MCF 10A (cell line): Measurements from ENCODE around the gene SYNJ1. TPM values are rescaled to one million over a fixed set of nuclear protein-coding genes. Genes with fewer than 3 reads are reported as not detected.
"Not testable (repeated sequence)": the region's sequence is repeated elsewhere in the genome, so short reads cannot be mapped to it uniquely, and the experiment has no call there.

Experiments used
- BruUV-seq: library from RNA; stranded (reverse); fragments of 400-500 nt; replicated peaks from 2 replicates; lab custom pipeline; 2021; lab: Mats Ljungman, UMichigan
- CTCF ChIA-PET: fragments of 300-600 bp; sonication (Branson Sonifier 250); formaldehyde crosslinking; extraction: SDS; loops from one replicate; lab custom pipeline; 2021; ENCODE audit warnings: antibody characterized with exemption, inconsistent platforms; lab: Yijun Ruan, JAX
- POLR2A ChIA-PET: fragments of 300-600, 350-650 bp; sonication (Branson Sonifier 250); formaldehyde crosslinking; extraction: SDS; loops from one replicate; lab custom pipeline; 2020; ENCODE audit warnings: antibody characterized with exemption, inconsistent platforms; lab: Yijun Ruan, JAX
- DNase-seq: peaks from one replicate; pipeline ENCODE4 v3.0.0-alpha.2; 2018; ENCODE audit not compliant: unreplicated experiment
- H3K27ac Mint-ChIP-seq: one replicate; pipeline ENCODE4 v1.8.0; 2022; ENCODE audit warnings: mild to moderate bottlenecking, low read depth, mixed read lengths; ENCODE audit not compliant: unreplicated experiment
- H3K27me3 Mint-ChIP-seq: one replicate; pipeline ENCODE4 v1.8.0; 2022; ENCODE audit warnings: mixed read lengths; ENCODE audit not compliant: insufficient read depth, unreplicated experiment
- H3K36me3 Mint-ChIP-seq: one replicate; pipeline ENCODE4 v1.8.0; 2022; ENCODE audit warnings: mild to moderate bottlenecking, moderate library complexity, mixed read lengths; ENCODE audit not compliant: insufficient read depth, unreplicated experiment
- H3K4me1 Mint-ChIP-seq: one replicate; pipeline ENCODE4 v1.8.0; 2022; ENCODE audit warnings: mixed read lengths; ENCODE audit not compliant: insufficient read depth, unreplicated experiment
- H3K4me3 Mint-ChIP-seq: one replicate; pipeline ENCODE4 v1.8.0; 2022; ENCODE audit warnings: mild to moderate bottlenecking, moderate library complexity, mixed read lengths; ENCODE audit not compliant: unreplicated experiment
- H3K9me3 Mint-ChIP-seq: one replicate; pipeline ENCODE4 v1.8.0; 2022; ENCODE audit warnings: mixed read lengths; ENCODE audit not compliant: unreplicated experiment
- intact Hi-C: fragments of 100-400 bp; cut with micrococcal nuclease; formaldehyde crosslinking; loops from 2 replicates; pipeline ENCODE4 v1.14.1; 2022
- total RNA-seq: library from RNA; stranded (reverse); gene quantifications from 2 replicates; pipeline ENCODE4 v1.2.3, GENCODE V29; 2022
- TF ChIP-seq, protein P1 (sequence below): fragments of 200-600 bp; IDR thresholded peaks from one replicate; pipeline ENCODE4 v1.8.0; 2022; ENCODE audit warnings: antibody characterized with exemption, mild to moderate bottlenecking; ENCODE audit not compliant: unreplicated experiment

SYNJ1 gene
- total RNA-seq, 1 experiment from 2014 or later, result 9.7 TPM

DNA sequence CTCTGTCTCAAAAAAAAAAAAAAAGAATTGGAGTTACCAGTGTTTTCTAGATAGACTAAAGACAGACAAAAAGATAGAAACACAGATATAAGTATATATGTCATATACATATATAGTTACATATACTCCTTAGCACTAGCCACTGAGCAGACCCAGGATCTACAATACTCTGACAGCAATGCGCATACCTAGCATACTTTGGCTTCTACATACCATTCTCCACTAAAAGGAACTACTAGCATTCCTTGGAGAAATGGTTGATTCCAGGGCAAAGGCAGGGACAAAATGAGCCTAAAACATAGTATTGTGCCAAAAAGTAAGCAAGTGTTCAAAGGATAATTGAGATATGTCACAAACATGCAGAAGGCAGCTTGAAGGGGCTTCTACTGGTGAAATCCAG lies 22.7 kb downstream of the SYNJ1 start:
- no peaks in the 10 kb centered on the region for H3K9me3 Mint-ChIP-seq
- POLR2A ChIA-PET, result interaction anchor here (0.7 kb wide), 1 partner anchor 86 kb away, joined by 3 read pairs; no protein-coding TSS in a partner anchor
- DNase-seq, result no peak
- CTCF ChIA-PET, result interaction anchor here (0.7 to 1.2 kb wide), 2 partner anchors 11 to 200 kb away, joined by 3 read pairs; no protein-coding TSS in a partner anchor
- TF ChIP-seq, protein P1, sequence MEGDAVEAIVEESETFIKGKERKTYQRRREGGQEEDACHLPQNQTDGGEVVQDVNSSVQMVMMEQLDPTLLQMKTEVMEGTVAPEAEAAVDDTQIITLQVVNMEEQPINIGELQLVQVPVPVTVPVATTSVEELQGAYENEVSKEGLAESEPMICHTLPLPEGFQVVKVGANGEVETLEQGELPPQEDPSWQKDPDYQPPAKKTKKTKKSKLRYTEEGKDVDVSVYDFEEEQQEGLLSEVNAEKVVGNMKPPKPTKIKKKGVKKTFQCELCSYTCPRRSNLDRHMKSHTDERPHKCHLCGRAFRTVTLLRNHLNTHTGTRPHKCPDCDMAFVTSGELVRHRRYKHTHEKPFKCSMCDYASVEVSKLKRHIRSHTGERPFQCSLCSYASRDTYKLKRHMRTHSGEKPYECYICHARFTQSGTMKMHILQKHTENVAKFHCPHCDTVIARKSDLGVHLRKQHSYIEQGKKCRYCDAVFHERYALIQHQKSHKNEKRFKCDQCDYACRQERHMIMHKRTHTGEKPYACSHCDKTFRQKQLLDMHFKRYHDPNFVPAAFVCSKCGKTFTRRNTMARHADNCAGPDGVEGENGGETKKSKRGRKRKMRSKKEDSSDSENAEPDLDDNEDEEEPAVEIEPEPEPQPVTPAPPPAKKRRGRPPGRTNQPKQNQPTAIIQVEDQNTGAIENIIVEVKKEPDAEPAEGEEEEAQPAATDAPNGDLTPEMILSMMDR, result no peak
- no TSS peak for BruUV-seq
- no peak overlapping the region for H3K4me3 Mint-ChIP-seq
- intact Hi-C loops, result no loop called here
- peaks cover 8% of the 10 kb centered on the region for H3K4me1 Mint-ChIP-seq
- no peak overlapping the region for H3K27ac Mint-ChIP-seq
- peaks cover 10% of the 10 kb centered on the region for H3K36me3 Mint-ChIP-seq
- no peaks in the 10 kb centered on the region for H3K27me3 Mint-ChIP-seq

DNA sequence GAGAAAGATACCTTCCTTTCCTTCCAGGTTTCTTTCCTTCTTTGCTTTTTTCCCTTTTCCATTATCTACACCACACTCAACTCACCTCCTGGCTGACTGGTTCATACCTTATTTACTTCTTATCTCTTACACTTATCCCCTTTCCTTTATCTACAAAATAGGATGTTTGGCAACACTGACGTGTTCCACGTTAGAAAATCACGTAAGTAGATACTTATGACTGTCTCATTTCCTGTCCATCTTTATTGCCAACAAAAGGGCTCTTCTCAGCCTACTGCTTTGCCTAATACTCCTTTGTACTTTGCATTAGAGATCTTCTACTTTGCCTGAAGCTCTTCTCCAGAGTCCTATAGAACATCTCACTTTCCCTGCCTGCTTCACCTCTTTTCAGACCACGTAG lies 25.1 kb downstream of the SYNJ1 start:
- H3K4me1 Mint-ChIP-seq, result peaks cover 8% of the 10 kb centered on the region
- peaks cover 13% of the 10 kb centered on the region for H3K36me3 Mint-ChIP-seq
- peak; percentile 22 for DNase-seq
- no TSS peak for BruUV-seq
- ChIA-PET POLR2A (no interaction called here), CTCF (interaction anchor here (0.6 kb wide), 2 partner anchors 102 to 166 kb away, joined by 3 read pairs; no protein-coding TSS in a partner anchor)
- H3K4me3 Mint-ChIP-seq, result no peak overlapping the region
- TF ChIP-seq, protein P1, result no peak
- no peak overlapping the region for H3K27ac Mint-ChIP-seq
- intact Hi-C loops, result no loop called here
- H3K27me3 Mint-ChIP-seq, result no peaks in the 10 kb centered on the region
- H3K9me3 Mint-ChIP-seq, result no peaks in the 10 kb centered on the region

DNA sequence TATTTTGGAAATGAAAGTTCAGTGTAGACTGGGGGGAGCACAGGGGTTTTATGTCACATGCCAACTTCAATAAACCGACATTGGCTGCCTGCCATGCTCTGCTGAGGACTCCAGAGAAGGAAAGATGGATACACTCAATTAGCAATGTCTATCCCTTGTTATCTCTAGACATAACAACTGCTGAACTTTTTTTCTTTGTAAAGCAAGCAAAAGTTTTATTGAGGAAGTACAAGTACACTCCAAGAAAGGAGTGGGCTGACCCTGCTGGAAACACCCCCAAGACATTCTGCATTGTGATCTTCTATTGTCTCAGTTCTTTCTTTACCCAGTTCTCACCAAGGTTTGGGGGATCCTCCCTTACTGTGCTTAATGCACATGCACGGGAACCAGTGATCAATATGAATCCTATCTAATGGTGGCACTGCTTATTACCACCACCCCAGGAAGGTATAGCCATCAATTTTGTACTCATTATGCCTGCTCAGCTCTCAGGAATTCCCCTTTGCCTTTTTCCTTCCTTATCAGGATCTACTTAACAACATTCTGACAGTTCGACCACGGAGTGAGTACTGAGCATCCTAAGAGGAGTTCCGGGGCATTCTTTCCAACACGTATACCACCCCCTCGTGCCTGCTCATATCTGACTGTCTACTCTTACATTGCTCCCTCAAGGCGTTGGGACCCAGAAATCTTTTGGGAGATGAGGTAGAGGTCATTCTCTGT lies 28.7 kb downstream of the SYNJ1 start:
- CTCF ChIA-PET, result no interaction called here
- Mint-ChIP-seq H3K4me3 (no peak overlapping the region), H3K4me1 (peaks cover 8% of the 10 kb centered on the region), H3K9me3 (no peaks in the 10 kb centered on the region), H3K27me3 (no peaks in the 10 kb centered on the region), H3K36me3 (peaks cover 11% of the 10 kb centered on the region), H3K27ac (no peak overlapping the region)
- POLR2A ChIA-PET, result no interaction called here
- intact Hi-C loops, result no loop called here
- DNase-seq, result no peak
- TF ChIP-seq, protein P1, result no peak
- no TSS peak for BruUV-seq

DNA sequence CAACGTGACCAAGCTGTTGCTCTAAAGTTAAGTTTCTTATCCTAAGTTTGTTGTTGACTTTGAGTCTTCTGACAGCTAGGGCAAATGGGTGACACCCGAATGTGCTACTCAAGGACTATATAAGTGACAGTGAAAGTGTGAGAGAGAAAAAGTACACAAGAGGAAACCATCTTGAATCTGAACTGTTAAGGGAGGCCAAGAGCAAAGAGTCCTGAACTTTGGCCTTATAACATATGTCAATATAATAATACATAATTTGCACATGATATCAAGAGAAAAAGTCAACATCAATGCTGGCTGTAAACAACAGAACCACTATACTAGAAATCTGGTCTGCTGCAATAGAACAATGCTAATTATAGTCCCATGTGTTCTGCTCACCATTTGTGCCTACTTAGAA lies 29.5 kb downstream of the SYNJ1 start:
- Mint-ChIP-seq H3K4me3 (no peak overlapping the region), H3K36me3 (peaks cover 9% of the 10 kb centered on the region), H3K27ac (no peak overlapping the region), H3K4me1 (peaks cover 8% of the 10 kb centered on the region), H3K9me3 (no peaks in the 10 kb centered on the region), H3K27me3 (no peaks in the 10 kb centered on the region)
- no TSS peak for BruUV-seq
- DNase-seq, result no peak
- POLR2A ChIA-PET, result no interaction called here
- TF ChIP-seq, protein P1, result no peak
- CTCF ChIA-PET, result no interaction called here
- intact Hi-C loops, result no loop called here

DNA sequence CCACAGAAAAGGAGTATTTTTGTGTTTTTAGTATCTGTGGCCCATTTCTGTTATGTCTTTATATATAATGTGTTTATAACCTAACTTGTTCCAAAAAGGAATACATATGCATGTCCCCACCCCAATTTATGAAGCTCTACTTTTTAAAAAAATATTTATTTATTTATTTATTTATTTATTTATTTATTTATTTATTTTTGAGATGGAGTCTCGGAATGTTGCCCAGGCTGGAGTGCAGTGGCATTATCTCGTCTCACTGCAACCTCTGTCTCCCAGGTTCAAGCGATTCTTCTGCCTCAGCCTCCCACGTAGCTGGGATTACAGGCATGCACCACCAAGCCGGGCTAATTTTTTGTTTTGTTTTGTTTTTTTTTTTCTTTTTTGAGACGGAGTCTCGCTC lies 32.3 kb downstream of the SYNJ1 start:
- DNase-seq, BruUV-seq, intact Hi-C loops, CTCF ChIA-PET, H3K9me3 Mint-ChIP-seq, H3K27me3 Mint-ChIP-seq, H3K4me3 Mint-ChIP-seq, H3K4me1 Mint-ChIP-seq, H3K27ac Mint-ChIP-seq: not testable (repeated sequence)
- POLR2A ChIA-PET, result interaction anchor here (0.8 to 2.4 kb wide), 4 partner anchors 9 to 77 kb away, joined by 3 to 13 read pairs (median 3); partner anchors contain the start of genes PAXBP1 and SYNJ1
- peaks cover 25% of the 10 kb centered on the region for H3K36me3 Mint-ChIP-seq
